ENCODE measurements around the gene TMEM134. TPM values are rescaled to one million over a fixed set of nuclear protein-coding genes. Genes with fewer than 3 reads are reported as not detected.

TMEM134 gene
- polyA plus RNA-seq, 1 experiment: 30.6 TPM

GRCh38 chr11:67463680-67464410 lies 5.2 kb downstream of the TMEM134 start:
- DNase-seq (ENCODE audit: low read depth): no peak
- POLR2A ChIA-PET: no interaction called here
- H3K36me3 ChIP-seq (ENCODE audit: control insufficient read depth, insufficient read depth, low read length): no peaks in the 10 kb centered on the region; the same call in 1 of the 2 replicates
- TF ChIP-seq, protein P1, sequence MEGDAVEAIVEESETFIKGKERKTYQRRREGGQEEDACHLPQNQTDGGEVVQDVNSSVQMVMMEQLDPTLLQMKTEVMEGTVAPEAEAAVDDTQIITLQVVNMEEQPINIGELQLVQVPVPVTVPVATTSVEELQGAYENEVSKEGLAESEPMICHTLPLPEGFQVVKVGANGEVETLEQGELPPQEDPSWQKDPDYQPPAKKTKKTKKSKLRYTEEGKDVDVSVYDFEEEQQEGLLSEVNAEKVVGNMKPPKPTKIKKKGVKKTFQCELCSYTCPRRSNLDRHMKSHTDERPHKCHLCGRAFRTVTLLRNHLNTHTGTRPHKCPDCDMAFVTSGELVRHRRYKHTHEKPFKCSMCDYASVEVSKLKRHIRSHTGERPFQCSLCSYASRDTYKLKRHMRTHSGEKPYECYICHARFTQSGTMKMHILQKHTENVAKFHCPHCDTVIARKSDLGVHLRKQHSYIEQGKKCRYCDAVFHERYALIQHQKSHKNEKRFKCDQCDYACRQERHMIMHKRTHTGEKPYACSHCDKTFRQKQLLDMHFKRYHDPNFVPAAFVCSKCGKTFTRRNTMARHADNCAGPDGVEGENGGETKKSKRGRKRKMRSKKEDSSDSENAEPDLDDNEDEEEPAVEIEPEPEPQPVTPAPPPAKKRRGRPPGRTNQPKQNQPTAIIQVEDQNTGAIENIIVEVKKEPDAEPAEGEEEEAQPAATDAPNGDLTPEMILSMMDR (IDR thresholded peaks at IDR 0.05; ENCODE audit: insufficient read depth, low read depth, low read length): no peak
- H3K4me3 ChIP-seq (ENCODE audit: low read depth, low read length): peak overlapping the region; percentile 71
- H3K27me3 ChIP-seq (ENCODE audit: control insufficient read depth, insufficient read depth, low read length): no peaks in the 10 kb centered on the region
- CTCF ChIA-PET: no interaction called here

DNA sequence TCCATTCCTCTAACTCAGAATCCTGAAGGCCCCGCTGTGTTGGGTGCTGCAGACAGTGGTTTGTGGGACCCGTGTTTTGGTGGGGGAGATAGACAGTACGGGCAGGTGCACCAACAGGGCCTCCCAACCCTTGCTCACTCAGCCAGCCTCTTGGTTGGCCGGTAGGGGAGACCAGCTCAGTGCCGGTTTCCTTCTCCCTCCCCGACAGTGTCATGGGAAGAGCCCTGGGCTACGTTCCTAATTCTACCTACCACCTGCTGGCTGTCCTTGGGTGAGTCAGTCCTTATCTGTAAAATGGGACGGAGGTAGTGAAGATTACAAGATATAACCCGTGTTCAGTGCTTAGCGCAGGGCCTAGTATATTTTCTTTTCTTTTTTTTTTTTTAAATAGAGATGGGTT lies 5.9 kb downstream of the TMEM134 start:
- no peaks in the 10 kb centered on the region; the same call in 1 of the 2 replicates for H3K36me3 ChIP-seq (ENCODE audit: control insufficient read depth, insufficient read depth, low read length)
- no peak for DNase-seq (ENCODE audit: low read depth)
- ChIA-PET POLR2A (no interaction called here), CTCF (no interaction called here)
- TF ChIP-seq, protein P1 (IDR thresholded peaks at IDR 0.05; ENCODE audit: insufficient read depth, low read depth, low read length): no peak
- H3K4me3 ChIP-seq (ENCODE audit: low read depth, low read length): no peak overlapping the region
- H3K27me3 ChIP-seq (ENCODE audit: control insufficient read depth, insufficient read depth, low read length): 0 out of 2 replicates have a peak, but pooled peaks cover 3% of the 10 kb centered on the region

DNA sequence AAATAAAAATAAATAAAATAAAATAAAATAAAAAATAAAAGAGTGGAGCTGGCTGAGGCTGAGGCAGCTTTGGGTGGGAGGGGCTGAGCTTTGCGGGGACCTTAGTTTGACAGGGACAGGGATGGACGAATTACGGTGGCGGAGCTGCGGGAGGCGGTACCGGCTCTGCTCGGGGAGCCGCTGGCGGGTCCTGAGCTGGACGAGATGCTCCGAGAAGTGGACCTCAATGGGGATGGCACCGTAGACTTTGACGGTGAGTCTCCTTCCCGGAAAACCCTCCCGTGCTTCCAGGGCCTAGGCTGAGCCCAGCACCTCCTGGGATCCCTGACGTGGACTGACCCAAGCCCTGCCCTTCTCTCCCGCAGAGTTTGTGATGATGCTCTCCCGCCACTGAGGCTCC lies 10.8 kb downstream of the TMEM134 start:
- CTCF ChIA-PET: no interaction called here
- 0 out of 2 replicates have a peak, but pooled peaks cover 3% of the 10 kb centered on the region for H3K27me3 ChIP-seq (ENCODE audit: control insufficient read depth, insufficient read depth, low read length)
- POLR2A ChIA-PET: no interaction called here
- H3K4me3 ChIP-seq (ENCODE audit: low read depth, low read length): no peak overlapping the region
- no peaks in the 10 kb centered on the region for H3K36me3 ChIP-seq (ENCODE audit: control insufficient read depth, insufficient read depth, low read length)
- no peak for DNase-seq (ENCODE audit: low read depth)
- TF ChIP-seq, protein P1 (IDR thresholded peaks at IDR 0.05; ENCODE audit: insufficient read depth, low read depth, low read length): no peak

GRCh38 chr11:67457453-67457852 lies 11.6 kb downstream of the TMEM134 start:
- no peaks in the 10 kb centered on the region for H3K36me3 ChIP-seq (ENCODE audit: control insufficient read depth, insufficient read depth, low read length)
- 0 out of 2 replicates have a peak, but pooled peaks cover 3% of the 10 kb centered on the region for H3K27me3 ChIP-seq (ENCODE audit: control insufficient read depth, insufficient read depth, low read length)
- no peak for DNase-seq (ENCODE audit: low read depth)
- POLR2A ChIA-PET: no interaction called here
- CTCF ChIA-PET: interaction anchor here (0.6 kb wide), 1 partner anchor 1019 kb away, joined by 3 read pairs; the partner anchor contains the start of gene MRPL11
- H3K4me3 ChIP-seq (ENCODE audit: low read depth, low read length): no peak overlapping the region
- TF ChIP-seq, protein P1 (IDR thresholded peaks at IDR 0.05; ENCODE audit: insufficient read depth, low read depth, low read length): no peak

DNA sequence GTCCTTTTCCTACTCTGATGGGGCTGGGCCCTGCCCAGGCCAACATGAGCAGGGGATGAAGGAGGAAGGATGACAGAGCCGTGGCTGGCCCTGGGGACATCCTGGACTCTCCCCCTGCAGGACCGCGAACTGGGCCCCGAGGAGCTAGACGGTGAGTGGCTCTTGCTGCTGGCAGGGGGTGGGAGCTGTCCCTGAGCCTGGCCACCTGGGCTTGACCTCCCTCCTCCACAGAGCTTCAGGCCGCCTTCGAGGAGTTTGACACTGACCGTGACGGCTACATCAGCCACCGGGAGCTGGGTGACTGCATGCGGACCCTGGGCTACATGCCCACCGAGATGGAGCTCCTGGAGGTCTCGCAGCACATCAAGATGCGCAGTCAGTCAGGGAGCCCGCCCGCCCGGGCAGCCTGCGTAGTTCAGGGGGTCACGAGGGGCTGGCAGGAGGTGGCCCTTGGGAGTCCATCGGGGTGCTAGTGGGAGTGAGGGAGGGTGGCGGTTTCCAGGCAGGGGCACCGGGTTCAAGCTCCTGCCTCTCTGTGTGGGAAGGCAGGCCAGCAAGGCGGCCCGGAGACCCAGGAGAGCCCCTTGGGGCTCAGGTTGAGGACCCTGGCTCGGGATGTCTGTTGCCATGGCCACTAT lies 12.9 kb downstream of the TMEM134 start:
- TF ChIP-seq, protein P1 (IDR thresholded peaks at IDR 0.05; ENCODE audit: insufficient read depth, low read depth, low read length): no peak

More for the DNA sequence above, 12.9 kb downstream of the TMEM134 start:
- POLR2A ChIA-PET: no interaction called here
- H3K36me3 ChIP-seq (ENCODE audit: control insufficient read depth, insufficient read depth, low read length): no peaks in the 10 kb centered on the region
- H3K4me3 ChIP-seq (ENCODE audit: low read depth, low read length): no peak overlapping the region
- 0 out of 2 replicates have a peak, but pooled peaks cover 3% of the 10 kb centered on the region for H3K27me3 ChIP-seq (ENCODE audit: control insufficient read depth, insufficient read depth, low read length)
- DNase-seq (ENCODE audit: low read depth): no peak
- CTCF ChIA-PET: interaction anchor here (1.2 kb wide), 1 partner anchor 9 kb away, joined by 4 read pairs; no protein-coding TSS in a partner anchor
